GM06990 (cell line): ENCODE data around the gene ALG9.

Experiments used
- DNase-seq: peaks from one replicate; pipeline ENCODE4 v3.0.0-alpha.2; 2011; ENCODE audit not compliant: insufficient read length; ENCODE audit errors: extremely low read depth
- H3K27me3 ChIP-seq: replicated peaks from 2 replicates; pipeline ENCODE4 v1.6.0; 2011; ENCODE audit warnings: low read length; ENCODE audit not compliant: control insufficient read depth, insufficient read depth
- H3K36me3 ChIP-seq: 2 replicates; pipeline ENCODE4 v1.5.1; 2011; ENCODE audit warnings: low read length; ENCODE audit not compliant: control insufficient read depth, insufficient read depth
- H3K4me3 ChIP-seq: replicated peaks from 2 replicates; pipeline ENCODE4 v1.5.1; 2011; ENCODE audit warnings: low read depth, mild to moderate bottlenecking, control low read depth, low read length
- TF ChIP-seq, protein P1 (sequence below): IDR thresholded peaks from 2 replicates; pipeline ENCODE4 v1.5.1; 2011; ENCODE audit warnings: low read length, control low read depth, mild to moderate bottlenecking, inconsistent platforms; ENCODE audit not compliant: insufficient read depth, poor library complexity, severe bottlenecking

ALG9 gene

DNA sequence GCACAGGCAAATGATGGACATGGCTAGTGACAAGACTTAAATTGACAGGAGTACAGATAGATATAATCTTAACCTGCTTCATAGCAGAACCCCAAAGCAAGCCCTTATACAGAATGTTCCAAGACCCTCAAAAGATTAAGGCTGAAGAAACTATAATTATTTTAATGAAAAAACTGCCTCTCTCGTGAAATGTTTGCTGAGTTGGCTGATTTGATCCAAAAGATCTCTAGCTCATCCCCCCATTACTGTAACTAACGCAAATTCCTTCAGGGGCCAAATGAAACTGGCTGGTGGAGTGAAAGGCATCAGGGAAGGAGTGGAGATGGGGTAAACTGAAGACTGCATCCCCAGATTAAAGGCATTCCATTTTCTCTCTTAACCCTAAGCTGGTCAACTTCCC is 19.3 kb downstream of the ALG9 start:
- DNase-seq, result no peak
- TF ChIP-seq, protein P1, sequence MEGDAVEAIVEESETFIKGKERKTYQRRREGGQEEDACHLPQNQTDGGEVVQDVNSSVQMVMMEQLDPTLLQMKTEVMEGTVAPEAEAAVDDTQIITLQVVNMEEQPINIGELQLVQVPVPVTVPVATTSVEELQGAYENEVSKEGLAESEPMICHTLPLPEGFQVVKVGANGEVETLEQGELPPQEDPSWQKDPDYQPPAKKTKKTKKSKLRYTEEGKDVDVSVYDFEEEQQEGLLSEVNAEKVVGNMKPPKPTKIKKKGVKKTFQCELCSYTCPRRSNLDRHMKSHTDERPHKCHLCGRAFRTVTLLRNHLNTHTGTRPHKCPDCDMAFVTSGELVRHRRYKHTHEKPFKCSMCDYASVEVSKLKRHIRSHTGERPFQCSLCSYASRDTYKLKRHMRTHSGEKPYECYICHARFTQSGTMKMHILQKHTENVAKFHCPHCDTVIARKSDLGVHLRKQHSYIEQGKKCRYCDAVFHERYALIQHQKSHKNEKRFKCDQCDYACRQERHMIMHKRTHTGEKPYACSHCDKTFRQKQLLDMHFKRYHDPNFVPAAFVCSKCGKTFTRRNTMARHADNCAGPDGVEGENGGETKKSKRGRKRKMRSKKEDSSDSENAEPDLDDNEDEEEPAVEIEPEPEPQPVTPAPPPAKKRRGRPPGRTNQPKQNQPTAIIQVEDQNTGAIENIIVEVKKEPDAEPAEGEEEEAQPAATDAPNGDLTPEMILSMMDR, result no peak
- no peak overlapping the region for H3K4me3 ChIP-seq
- H3K36me3 ChIP-seq, result no peaks in the 10 kb centered on the region; the same call in none of the 2 replicates
- H3K27me3 ChIP-seq, result no peaks in the 10 kb centered on the region

DNA sequence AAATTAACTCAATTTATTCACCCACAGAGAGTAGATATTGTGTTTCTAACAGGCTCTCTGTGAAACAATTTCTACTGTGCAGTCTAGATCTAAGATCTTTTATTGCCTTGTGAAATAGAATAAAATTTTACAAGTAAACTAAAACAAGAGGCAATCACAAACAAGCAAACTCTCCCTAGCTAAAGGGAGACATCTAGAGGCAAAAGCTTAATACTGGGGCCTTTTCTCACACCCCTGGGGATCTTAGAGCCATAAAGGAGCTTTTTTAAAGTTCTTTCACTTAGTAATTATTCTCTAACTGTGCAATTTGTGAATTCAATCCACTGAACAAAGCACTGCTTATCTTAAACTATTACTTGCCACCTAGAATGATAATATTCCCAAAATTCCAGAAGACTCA is 19.7 kb downstream of the ALG9 start:
- TF ChIP-seq, protein P1, result peak; percentile 48
- Histone ChIP-seq H3K36me3 (no peaks in the 10 kb centered on the region; the same call in none of the 2 replicates), H3K27me3 (no peaks in the 10 kb centered on the region), H3K4me3 (no peak overlapping the region)
- no peak for DNase-seq

DNA sequence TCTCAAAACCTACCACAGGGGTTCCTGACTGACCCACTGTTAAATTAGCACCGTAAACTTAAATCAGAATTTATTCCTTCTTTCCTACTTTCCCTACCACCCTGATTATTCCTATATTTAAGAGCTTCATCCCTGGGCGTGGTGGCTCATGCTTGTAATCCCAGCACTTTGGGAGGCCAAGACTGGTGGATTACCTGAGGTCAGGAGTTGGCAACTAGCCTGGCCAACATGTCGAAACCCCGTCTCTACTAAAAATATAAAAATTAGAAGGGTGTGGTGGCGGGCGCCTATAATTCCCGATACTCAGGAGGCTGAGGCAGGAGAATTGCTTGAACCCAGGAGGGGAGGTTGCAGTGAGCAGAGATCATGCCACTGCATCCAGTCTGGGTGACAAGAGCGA is 20.3 kb downstream of the ALG9 start:
- TF ChIP-seq, protein P1, result no peak
- H3K36me3 ChIP-seq, result no peaks in the 10 kb centered on the region; the same call in none of the 2 replicates
- no peak for DNase-seq

DNA sequence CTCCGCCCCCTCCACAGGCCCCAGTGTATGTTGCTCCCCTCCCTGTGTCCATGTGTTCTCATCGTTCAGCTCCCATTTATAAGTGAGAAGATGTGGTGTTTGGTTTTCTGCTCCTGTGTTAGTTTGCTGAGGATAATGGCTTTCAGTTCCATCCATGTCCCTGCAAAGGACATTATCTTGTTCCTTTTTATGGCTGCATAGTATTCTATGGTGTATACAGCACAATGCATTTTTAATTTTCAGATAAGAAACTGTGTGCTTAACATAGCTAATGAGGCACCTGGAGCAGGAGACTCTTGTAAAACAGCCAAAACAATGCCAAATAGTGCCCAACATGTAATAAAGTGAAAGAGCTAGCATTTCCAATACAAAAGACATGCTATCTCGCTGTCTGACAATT is 21.8 kb downstream of the ALG9 start:
- TF ChIP-seq, protein P1, result no peak
- DNase-seq, result no peak
- Histone ChIP-seq H3K36me3 (no peaks in the 10 kb centered on the region; the same call in none of the 2 replicates), H3K27me3 (no peaks in the 10 kb centered on the region), H3K4me3 (no peak overlapping the region)

More for the DNA sequence above, 20.3 kb downstream of the ALG9 start:
- no peaks in the 10 kb centered on the region for H3K27me3 ChIP-seq
- no peak overlapping the region for H3K4me3 ChIP-seq

DNA sequence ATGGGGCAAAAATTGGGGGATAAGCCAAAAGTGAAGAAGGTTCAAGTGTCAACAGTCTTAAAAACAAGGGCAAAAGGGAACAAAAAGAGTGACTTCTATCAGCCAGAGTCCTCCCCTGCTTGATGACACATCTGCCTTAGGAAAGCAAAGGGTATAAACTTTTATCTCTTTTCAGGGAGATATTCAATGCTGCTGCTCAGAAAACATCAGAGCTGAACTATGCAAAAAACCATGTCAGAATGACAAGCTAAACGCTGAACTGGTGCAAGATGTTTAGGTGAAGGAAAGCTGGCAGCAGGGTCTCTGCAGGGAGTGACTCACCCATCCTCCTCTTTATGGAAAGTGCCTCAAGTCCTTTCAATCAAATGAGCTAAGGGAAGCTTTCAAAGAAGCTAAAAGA is 24.7 kb downstream of the ALG9 start:
- Histone ChIP-seq H3K36me3 (no peaks in the 10 kb centered on the region; the same call in none of the 2 replicates), H3K4me3 (no peak overlapping the region), H3K27me3 (no peaks in the 10 kb centered on the region)
- TF ChIP-seq, protein P1, result no peak
- no peak for DNase-seq

DNA sequence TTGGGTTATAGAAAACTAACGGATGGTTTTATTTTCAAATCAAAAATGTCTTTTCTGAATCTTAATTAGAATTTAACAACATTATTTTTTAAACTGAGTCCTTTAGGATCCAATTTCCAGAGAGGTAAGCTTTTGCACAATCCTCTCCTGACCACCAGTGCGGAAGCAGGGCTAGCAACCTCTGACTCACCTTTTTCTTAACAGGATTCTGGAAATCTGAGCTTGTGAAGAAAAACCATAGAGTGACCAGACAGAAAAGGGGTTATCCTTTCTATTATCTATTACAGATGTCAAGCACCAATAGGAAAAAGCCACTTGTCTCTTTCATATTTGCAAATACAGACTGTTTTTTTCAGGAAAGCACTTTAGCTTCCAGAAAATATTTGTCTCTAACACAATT is 25.3 kb downstream of the ALG9 start:
- TF ChIP-seq, protein P1, result no peak
- Histone ChIP-seq H3K27me3 (no peaks in the 10 kb centered on the region), H3K36me3 (no peaks in the 10 kb centered on the region; the same call in none of the 2 replicates), H3K4me3 (no peak overlapping the region)
- no peak for DNase-seq
